ENCODE results near the gene FAM184B. TPM values are rescaled to one million over a fixed set of nuclear protein-coding genes. Genes with fewer than 3 reads are reported as not detected.

Gene FAM184B
- total RNA-seq, 2 donors from 2014 or later = not detected

DNA sequence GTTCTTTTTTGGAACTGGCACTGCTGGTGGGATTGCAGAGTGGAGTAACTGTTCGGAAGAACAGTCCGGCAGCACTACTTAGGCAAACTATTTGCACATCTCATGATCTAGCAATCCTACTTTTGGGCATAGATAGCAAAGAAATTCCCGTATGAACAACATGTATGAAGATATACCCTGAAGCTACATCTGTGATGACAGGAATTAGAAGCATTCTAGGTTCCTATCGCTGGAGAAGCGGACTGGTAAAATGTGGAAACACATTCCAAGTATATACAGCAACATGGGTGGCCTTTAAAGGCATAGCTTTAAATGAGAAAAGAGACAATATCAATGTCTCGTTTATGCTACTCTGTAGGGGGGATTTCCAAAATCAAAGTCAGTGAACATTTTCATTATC, 26.0 kb upstream of the FAM184B start:
- no peaks in the 10 kb centered on the region for H3K9me3 ChIP-seq
- H3K4me3 ChIP-seq = peak overlapping the region in 1 of 2 donors; percentile 28
- H3K36me3 ChIP-seq = peaks cover 25% of the 10 kb centered on the region
- H3K27me3 ChIP-seq = no peaks in the 10 kb centered on the region
- DNase-seq (ENCODE audit: low spot score) = no peak
- H3K27ac ChIP-seq = no peak overlapping the region
- TF ChIP-seq, protein P1, sequence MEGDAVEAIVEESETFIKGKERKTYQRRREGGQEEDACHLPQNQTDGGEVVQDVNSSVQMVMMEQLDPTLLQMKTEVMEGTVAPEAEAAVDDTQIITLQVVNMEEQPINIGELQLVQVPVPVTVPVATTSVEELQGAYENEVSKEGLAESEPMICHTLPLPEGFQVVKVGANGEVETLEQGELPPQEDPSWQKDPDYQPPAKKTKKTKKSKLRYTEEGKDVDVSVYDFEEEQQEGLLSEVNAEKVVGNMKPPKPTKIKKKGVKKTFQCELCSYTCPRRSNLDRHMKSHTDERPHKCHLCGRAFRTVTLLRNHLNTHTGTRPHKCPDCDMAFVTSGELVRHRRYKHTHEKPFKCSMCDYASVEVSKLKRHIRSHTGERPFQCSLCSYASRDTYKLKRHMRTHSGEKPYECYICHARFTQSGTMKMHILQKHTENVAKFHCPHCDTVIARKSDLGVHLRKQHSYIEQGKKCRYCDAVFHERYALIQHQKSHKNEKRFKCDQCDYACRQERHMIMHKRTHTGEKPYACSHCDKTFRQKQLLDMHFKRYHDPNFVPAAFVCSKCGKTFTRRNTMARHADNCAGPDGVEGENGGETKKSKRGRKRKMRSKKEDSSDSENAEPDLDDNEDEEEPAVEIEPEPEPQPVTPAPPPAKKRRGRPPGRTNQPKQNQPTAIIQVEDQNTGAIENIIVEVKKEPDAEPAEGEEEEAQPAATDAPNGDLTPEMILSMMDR (IDR thresholded peaks at IDR 0.05) = no peak
- H3K4me1 ChIP-seq = peaks cover 0 to 44% of the 10 kb centered on the region in 2 donors

DNA sequence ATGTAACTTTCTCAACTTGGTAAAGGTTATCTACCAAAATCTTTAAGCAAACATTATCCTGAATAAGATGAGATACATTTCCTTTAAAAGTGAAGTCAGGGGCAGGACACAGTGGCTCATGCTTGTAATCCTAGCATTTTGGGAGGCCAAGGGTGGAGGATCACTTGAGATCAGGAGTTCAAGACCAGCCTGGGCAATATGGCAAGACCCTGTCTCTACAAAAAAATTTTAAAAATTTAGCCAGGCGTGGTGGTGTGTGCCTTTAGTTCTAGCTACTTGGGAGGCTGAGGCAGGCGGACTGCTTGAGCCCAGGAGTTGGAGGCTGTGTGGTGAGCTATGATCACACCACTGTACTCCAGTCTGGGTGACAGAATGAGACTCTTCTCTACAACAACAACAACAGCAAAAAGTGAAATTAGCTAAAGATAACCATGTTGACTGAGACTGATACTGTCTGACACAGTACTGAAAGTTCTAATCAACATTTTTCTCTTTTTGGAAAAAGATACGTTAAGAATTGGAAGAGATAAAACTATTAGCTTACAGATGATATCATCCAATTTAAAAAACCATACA, 24.2 kb upstream of the FAM184B start:
- Histone ChIP-seq H3K36me3 (peaks cover 29% of the 10 kb centered on the region), H3K4me1 (peaks cover 0 to 35% of the 10 kb centered on the region in 2 donors), H3K27ac (no peak overlapping the region), H3K27me3 (no peaks in the 10 kb centered on the region), H3K4me3 (no peak overlapping the region), H3K9me3 (no peaks in the 10 kb centered on the region)
- no peak for DNase-seq (ENCODE audit: low spot score)
- TF ChIP-seq, protein P1 (IDR thresholded peaks at IDR 0.05) = no peak

GRCh38 chr4:17797808-17798207, 16.4 kb upstream of the FAM184B start:
- DNase-seq (ENCODE audit: low spot score) = no peak
- Histone ChIP-seq H3K36me3 (peaks cover 21% of the 10 kb centered on the region), H3K27me3 (no peaks in the 10 kb centered on the region), H3K4me3 (no peak overlapping the region), H3K4me1 (no peaks in the 10 kb centered on the region), H3K27ac (no peak overlapping the region), H3K9me3 (no peaks in the 10 kb centered on the region)
- TF ChIP-seq, protein P1 (IDR thresholded peaks at IDR 0.05) = no peak

- no peak overlapping the region for H3K27ac ChIP-seq
- H3K4me3 ChIP-seq = no peak overlapping the region
- TF ChIP-seq, protein P1 (IDR thresholded peaks at IDR 0.05) = no peak
- no peaks in the 10 kb centered on the region for H3K9me3 ChIP-seq
- H3K27me3 ChIP-seq = no peaks in the 10 kb centered on the region
- H3K36me3 ChIP-seq = peaks cover 5% of the 10 kb centered on the region
- no peaks in the 10 kb centered on the region for H3K4me1 ChIP-seq
- DNase-seq (ENCODE audit: low spot score) = no peak
Observed at GRCh38 chr4:17794730-17795129, 13.3 kb upstream of the FAM184B start.

DNA sequence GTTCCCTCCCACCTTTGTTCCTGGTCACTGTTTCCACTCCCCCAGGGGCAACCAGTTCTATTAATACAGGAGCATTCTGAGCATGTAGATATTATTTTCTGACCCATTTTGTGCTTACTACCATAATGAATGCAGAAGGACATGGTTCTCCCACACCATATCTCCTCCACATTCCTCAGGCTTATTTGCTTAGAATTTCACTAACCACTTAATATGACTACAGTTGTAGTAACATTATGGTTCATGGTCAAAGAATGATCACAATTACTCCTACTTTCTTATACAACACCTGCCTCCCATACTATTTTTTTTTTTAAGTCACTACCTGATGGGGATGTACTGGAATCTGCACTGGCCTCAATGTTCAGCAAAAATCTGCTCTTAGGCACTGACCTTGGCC, 7.5 kb upstream of the FAM184B start:
- TF ChIP-seq, protein P1 (IDR thresholded peaks at IDR 0.05) = no peak
- Histone ChIP-seq H3K4me1 (no peaks in the 10 kb centered on the region), H3K36me3 (no peaks in the 10 kb centered on the region), H3K27ac (no peak overlapping the region), H3K27me3 (no peaks in the 10 kb centered on the region), H3K9me3 (no peaks in the 10 kb centered on the region), H3K4me3 (no peak overlapping the region)
- DNase-seq (ENCODE audit: low spot score) = no peak

GRCh38 chr4:17787315-17787714, 5.9 kb upstream of the FAM184B start:
- Histone ChIP-seq H3K9me3 (no peaks in the 10 kb centered on the region), H3K4me3 (no peak overlapping the region), H3K27ac (no peak overlapping the region), H3K36me3 (no peaks in the 10 kb centered on the region), H3K4me1 (no peaks in the 10 kb centered on the region), H3K27me3 (no peaks in the 10 kb centered on the region)
- TF ChIP-seq, protein P1 (IDR thresholded peaks at IDR 0.05) = no peak
- DNase-seq (ENCODE audit: low spot score) = no peak
